GM12872 (cell line): ENCODE data around the gene TBXAS1.

Experiments
- TF ChIP-seq, protein P1 (sequence below): IDR thresholded peaks from 3 replicates; pipeline ENCODE4 v1.5.1; 2011; ENCODE audit warnings: low read depth, mild to moderate bottlenecking, low read length, moderate library complexity; ENCODE audit not compliant: insufficient read depth

TBXAS1 gene

DNA sequence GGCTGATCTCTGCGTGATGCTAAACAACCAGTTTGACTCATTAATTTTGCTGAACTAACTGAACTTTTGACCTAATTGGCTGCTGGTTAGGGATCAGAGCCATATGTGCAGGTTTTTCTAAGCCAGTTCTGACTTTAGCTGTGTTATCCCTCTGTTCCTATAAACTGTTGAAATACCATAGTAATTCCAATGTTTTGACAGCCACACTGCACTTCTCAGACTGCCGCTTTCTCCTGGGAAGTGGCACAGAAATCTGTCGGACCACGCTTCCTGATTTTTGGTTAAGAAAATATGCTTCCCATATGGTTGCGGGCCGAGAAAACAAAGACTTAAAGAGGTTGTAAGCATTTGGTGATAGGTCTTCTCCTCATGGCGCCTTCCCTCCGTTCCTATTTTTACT is 42.3 kb downstream of the TBXAS1 start:
- TF ChIP-seq, protein P1, sequence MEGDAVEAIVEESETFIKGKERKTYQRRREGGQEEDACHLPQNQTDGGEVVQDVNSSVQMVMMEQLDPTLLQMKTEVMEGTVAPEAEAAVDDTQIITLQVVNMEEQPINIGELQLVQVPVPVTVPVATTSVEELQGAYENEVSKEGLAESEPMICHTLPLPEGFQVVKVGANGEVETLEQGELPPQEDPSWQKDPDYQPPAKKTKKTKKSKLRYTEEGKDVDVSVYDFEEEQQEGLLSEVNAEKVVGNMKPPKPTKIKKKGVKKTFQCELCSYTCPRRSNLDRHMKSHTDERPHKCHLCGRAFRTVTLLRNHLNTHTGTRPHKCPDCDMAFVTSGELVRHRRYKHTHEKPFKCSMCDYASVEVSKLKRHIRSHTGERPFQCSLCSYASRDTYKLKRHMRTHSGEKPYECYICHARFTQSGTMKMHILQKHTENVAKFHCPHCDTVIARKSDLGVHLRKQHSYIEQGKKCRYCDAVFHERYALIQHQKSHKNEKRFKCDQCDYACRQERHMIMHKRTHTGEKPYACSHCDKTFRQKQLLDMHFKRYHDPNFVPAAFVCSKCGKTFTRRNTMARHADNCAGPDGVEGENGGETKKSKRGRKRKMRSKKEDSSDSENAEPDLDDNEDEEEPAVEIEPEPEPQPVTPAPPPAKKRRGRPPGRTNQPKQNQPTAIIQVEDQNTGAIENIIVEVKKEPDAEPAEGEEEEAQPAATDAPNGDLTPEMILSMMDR, result no peak

DNA sequence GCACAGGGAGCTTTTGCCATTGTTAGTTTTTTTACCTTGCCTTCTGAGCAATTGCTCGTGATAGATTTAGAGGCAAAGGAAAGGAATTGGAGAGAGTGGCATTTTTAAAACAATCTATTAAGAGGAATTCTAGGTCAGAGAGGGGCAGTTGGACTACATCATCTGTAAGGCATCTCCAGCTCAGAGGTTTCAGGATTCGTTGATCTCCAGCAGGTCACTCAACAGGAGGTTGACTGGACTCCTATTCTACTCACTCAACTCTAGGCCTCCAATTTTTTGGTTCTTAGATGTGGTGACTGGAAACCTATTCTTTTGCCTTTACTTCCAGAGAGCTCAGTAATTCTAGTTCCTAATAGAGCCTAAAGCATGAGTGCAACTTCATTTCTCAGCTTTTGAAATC is 42.8 kb downstream of the TBXAS1 start:
- TF ChIP-seq, protein P1, result no peak

DNA sequence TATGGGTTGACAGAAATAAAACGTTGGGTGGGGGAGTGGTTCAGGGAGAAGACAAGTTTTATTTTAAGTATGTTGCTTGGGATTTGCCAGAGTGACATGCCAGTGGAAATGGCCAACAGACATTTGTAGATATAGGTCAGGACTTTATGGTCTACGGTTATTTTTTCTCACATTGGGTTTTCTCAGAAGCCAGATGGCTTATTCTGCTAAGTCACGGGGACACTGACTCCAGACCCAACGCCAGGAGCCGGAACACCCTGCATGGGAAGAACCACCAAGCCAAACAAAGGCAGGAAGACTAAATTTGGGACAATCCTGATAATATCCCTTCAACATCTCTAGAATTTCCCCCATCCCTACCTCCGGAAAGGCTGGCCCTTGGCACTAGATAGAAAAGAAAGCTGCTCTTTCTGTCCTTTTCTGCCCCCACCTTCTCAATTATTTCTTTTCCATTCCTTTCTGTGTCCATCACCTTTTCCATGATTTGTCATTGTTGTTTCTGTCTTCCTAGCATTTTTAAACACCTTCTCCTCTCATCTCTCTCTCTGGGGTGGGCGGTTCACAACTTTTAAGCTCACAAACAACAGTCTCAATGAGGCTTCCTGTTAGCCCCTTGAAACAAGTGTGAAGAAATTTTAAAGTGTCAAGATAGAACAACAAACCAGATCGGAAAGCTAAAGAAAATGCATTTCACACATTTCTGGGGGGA is 44.7 kb downstream of the TBXAS1 start:
- TF ChIP-seq, protein P1, result no peak

DNA sequence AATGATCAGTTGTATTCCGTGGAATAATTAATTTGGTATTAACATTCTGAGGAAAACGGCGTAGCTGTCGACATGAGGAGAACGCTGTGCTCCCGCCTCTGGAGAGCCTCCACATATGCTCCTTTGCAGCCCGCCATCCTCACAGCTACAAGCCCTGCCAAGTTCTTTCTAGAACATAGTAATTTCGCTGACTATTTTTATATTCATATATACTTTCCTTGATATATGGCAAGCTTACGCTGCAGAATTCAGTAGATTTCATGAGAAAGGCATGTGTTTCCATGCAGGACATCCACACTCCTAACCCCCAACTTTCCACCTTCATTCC is 45.2 kb downstream of the TBXAS1 start:
- TF ChIP-seq, protein P1, result no peak

DNA sequence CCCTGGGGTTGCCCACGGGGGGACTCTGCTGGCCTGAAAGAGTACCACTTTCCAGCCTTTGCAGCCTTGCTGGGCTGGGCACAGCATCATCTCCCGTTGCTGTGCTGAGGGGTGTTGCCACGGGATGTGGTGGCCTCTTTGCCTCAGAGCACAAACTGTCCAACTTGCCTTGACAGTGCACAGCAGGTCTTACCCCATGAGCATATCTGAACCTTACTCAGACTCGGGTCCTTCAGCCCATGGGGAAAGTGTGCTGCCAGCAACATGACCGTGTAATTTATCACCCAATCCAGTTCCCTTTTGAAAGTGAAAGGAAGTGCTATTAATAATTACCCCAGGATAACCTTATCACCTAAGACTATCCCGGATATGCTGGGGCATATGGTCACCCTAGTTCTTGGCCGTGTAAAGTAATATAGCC is 46.8 kb downstream of the TBXAS1 start:
- TF ChIP-seq, protein P1, result no peak

DNA sequence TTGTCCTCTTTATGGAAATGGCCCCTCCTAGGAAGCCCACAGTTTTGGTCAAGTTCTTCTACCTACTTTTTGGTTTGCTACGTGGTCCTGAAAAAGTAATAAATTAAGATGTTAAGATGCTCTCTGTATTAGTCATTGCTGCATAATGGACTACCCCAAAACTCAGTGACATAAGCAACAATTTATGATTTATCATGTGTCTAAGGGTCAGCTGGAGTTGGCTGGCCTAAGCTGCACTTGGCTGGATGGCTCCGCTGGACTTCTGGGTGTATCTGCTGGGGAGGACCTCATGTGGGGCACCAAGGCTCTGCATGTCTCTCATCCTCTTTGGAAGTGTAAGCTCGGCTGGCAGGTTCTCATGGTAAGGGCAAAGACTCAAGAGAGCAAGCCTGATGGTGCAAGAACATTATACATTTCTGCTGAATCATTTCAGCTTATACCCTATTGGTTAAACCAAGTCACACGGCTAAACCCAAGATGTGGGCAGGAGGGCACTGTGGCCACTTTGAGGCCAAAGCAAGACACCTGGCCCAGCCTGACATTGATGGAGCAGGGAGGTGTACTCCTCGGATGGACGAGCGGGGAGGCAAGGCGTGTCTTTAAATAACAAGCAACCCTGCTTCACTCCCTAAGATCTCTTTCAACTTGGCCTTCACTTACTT is 47.7 kb downstream of the TBXAS1 start:
- TF ChIP-seq, protein P1, result no peak

DNA sequence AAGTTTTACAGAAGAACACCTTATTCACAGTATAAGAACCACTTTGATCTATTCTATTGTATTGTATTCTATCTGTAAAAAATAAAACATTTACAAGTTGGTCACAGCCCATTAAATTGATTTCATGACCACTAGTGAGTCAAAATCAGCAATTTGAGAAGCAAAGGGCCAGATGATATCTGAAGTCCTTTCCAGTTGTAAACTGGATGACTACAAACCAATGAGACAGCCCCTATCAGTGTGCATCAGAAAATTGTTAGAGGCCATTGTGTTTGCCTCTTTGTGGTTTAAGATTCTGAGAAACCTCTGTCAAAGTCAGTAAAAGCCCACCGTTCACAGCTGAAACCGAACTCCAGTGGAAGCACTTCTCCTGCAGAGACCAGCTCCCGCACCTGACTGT is 54.8 kb downstream of the TBXAS1 start:
- TF ChIP-seq, protein P1, result no peak
